SH-SY5Y (cell line): ENCODE measurements around the gene DCBLD1.

Source experiments
- GATA2 ChIP-seq: IDR thresholded peaks from 2 replicates; pipeline ENCODE4 v1.6.1; 2011; ENCODE audit warnings: mild to moderate bottlenecking, low read depth, low read length
- GATA3 ChIP-seq: IDR thresholded peaks from 2 replicates; pipeline ENCODE4 v1.6.1; 2011; ENCODE audit warnings: low read depth, mild to moderate bottlenecking, low read length, moderate library complexity

DNA sequence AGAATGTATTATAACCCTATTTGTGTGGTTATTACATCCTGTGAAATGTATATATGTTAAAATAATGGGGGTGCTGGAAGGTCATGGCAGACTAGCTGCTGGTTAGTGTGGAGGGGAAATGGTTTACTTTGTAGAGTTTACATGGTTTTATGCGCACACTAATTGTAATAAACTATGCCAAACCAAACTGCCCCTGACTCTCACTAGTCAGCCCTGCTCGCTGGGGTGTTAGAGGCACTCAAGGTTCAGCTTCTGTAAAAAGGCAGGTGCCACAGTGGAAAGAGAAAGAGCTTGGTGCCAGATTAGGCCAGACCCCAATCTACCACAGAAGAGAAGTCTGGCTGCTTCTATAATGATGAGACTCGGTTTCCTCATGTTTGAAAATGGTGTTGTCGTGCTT is 67.1 kb downstream of the DCBLD1 start:
- TF ChIP-seq GATA3: no peak
- TF ChIP-seq GATA2: no peak
